GM21447 (cell line): ENCODE results near the gene MRPL39.

ENCODE experiments used
- ATAC-seq: cut with Tn5 transposase; IDR thresholded peaks from one replicate; pipeline ENCODE4 v1.9.1; 2021; ENCODE audit not compliant: unreplicated experiment

Gene MRPL39

DNA sequence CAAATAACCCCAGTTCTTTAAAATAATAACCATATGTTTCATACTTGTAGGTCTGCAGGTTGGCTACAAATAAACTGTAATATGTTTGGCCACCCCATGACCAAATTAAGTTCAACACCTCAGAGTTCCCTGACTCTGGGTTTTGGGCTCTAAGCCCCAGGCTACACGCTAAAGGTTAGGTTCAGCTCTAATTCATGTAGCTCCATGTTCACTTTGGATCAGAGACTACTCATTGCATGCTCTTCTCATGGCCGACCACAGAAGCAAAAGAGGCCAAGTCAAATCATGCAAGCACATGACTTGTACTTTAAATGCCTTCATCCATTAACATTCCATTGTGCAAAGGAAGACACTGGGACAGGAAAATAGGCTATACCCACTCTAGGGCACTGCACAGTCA is 66.2 kb downstream of the MRPL39 start:
- no peak for ATAC-seq

DNA sequence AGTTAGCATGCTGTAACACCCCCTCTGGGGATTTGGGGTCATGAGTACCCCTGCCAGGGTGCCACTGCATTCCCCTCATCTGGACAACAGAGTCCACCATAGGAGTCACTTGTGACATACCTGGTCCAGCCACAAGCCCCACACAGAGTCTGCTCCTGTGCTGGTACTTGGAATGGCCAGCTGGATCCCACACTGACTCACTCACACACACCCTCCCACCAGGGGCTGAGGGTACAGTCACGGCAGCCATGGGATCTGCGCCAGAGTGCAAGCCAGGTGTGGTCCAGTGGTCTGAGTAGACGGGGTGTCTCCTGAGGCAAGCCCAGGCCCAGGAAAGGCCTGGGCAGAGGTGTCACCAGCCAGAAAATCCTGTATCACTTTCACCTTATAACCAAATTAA is 67.7 kb downstream of the MRPL39 start:
- no peak for ATAC-seq

GRCh38 chr21:25537174-25537573 is 70.1 kb downstream of the MRPL39 start:
- no peak for ATAC-seq

DNA sequence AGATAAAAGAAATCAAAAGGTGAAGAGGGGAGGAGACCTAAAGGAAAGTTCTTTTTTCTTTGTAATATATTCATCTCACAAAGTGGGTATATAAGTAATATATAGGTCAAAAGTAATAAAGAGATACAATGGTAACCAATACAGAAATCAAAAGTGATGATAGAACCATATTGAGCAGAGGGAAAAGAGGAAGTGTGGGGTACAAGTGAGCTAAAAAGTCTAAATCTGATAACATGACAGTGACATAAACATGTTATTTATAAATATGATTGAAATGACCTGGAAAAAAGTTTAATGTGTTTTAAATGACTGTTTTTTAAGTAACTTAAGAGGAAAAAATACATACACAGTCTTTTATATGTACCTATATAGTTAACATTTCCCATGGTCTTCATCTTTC is 70.5 kb downstream of the MRPL39 start:
- ATAC-seq, result no peak

DNA sequence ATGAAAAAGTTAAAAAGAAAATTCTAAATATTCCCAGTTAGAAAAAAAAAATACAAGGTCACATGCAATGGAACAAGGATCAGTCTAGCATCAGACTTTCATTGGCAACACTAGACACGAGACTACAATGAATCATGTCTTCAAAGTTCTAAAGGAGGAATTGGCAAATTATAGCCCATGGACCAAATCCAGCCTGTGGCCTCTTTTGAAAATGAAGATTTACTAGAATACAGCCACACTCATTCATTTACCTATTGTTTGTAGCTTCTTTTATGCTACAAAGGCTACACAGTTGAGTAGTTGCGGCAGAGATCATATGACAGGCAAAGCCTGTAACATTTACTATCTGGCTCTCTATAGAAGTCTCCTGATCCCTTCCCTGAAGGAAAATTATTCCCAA is 71.4 kb downstream of the MRPL39 start:
- ATAC-seq, result no peak
